H1 (cell line): ENCODE results near the gene CEBPZ. TPM values are rescaled to one million over a fixed set of nuclear protein-coding genes. Genes with fewer than 3 reads are reported as not detected.

ENCODE experiments used
- CTBP2 ChIP-seq: IDR thresholded peaks from 2 replicates; pipeline ENCODE4 v1.7.0; 2011; ENCODE audit warnings: borderline replicate concordance, mild to moderate bottlenecking, moderate library complexity, mixed read lengths, low read length; ENCODE audit not compliant: insufficient read depth, insufficient read length
- GABPA ChIP-seq: IDR thresholded peaks from 2 replicates; pipeline ENCODE4 v1.6.1; 2011; ENCODE audit warnings: mild to moderate bottlenecking, low read length, moderate library complexity, borderline replicate concordance; ENCODE audit not compliant: insufficient read depth
- GTF2F1 ChIP-seq: IDR thresholded peaks from 2 replicates; pipeline ENCODE4 v1.6.1; 2012; ENCODE audit warnings: low read depth, low read length, improper control_type of control experiment, borderline replicate concordance
- RAD21 ChIP-seq, 2 experiments: IDR thresholded peaks in 1 of 2; conservative IDR thresholded peaks in 1 of 2; 2 replicates each; pipeline ENCODE4 v1.6.1; 2011; ENCODE audit warnings: low read depth in 2 of 2, low read length in 2 of 2, improper control_type of control experiment in 1 of 2, inconsistent platforms in 1 of 2, mild to moderate bottlenecking in 1 of 2, moderate library complexity in 1 of 2
- RFX5 ChIP-seq: IDR thresholded peaks from 2 replicates; pipeline ENCODE4 v1.6.1; 2011; ENCODE audit warnings: low read depth, low read length, improper control_type of control experiment, borderline replicate concordance
- RNF2 ChIP-seq: fragments of 200-900, 300-1000 bp; sonication (generic); IDR thresholded peaks from 2 replicates; pipeline ENCODE4 v1.7.1; 2016; ENCODE audit warnings: borderline replicate concordance, low read depth, mild to moderate bottlenecking, antibody characterized with exemption, low read length; ENCODE audit not compliant: poor library complexity, severe bottlenecking; ENCODE audit errors: missing control alignments
- TBP ChIP-seq: IDR thresholded peaks from 2 replicates; pipeline ENCODE4 v1.6.1; 2011; ENCODE audit warnings: low read depth, low read length, improper control_type of control experiment
- polyA plus RNA-seq, 7 experiments: library from polyadenylated mRNA; depleted of rRNA in 3 of 7; stranded (reverse) in 5 of 7; unstranded in 2 of 7; fragments of >200 nt in 5 of 7; fragments of 200-250 nt in 2 of 7; gene quantifications; 1 replicate in 5 of 7; 2 replicates in 1 of 7; 4 replicates in 1 of 7; pipeline versions ENCODE4 v1.2.1 to v1.2.3, GENCODE V29; 2011 to 2013; ENCODE audit warnings: missing spikeins in 2 of 7, mixed read lengths in 2 of 7
- total RNA-seq: library from RNA; stranded (reverse); fragmentation: NEBNext Ultra II Directional; extraction: Animal tissue kit (Norgen Biotek cat#: 25700); gene quantifications from 2 replicates; pipeline ENCODE4 v1.2.1, GENCODE V29; 2021

Gene CEBPZ
- total and polyA plus RNA-seq, 2 of the 8 experiments (the other 6 are each of a cell fraction or from before 2014, with no cell fraction given) = 19.1 to 201 TPM

- TF ChIP-seq GABPA (no peak), RNF2 (no peak), GTF2F1 (no peak), RAD21 (IDR thresholded peaks at IDR 0.05 in 1 of 2, conservative IDR thresholded peaks at IDR 0.05 in 1 of 2; ENCODE audit: low read depth in 2 of 2, low read length in 2 of 2) (no peak), TBP (no peak), CTBP2 (no peak), RFX5 (no peak)
Observed at GRCh38 chr2:37243435-37243834, 12.0 kb upstream of the CEBPZ start (continued).
